Liver (tissue), 4 donors: ENCODE measurements around the gene B4GALT4. TPM values are rescaled to one million over a fixed set of nuclear protein-coding genes. Genes with fewer than 3 reads are reported as not detected.

Source experiments
- polyA plus RNA-seq, 2 donors: library from polyadenylated mRNA; stranded (reverse) in 1 of 2; unstranded in 1 of 2; fragments of 200-250 nt in 1 of 2; fragments of >200 nt in 1 of 2; fragmentation: Nextera tagmentation in 1 of 2; extraction: Ambion mirVana in 1 of 2; gene quantifications; one replicate each; pipeline versions ENCODE4 v1.2.1 to v1.2.3, GENCODE V29; 2013 to 2015
- total RNA-seq, 2 donors: library from RNA; depleted of rRNA; stranded (reverse); fragments of >200 nt; gene quantifications; one replicate each; pipeline ENCODE4 v1.2.3, GENCODE V29; 2014
- donor health status: healthy.
- donor health status: healthy.
- donor health status: healthy.

Gene B4GALT4
- total and polyA plus RNA-seq, 4 donors = 9.3 to 14.6 (median 10.5) TPM

Other genes with a start within 250 kb of the B4GALT4 start
- gene IGSF11, start 206.0 kb downstream of the B4GALT4 start, total RNA-seq = under 1 TPM in 1 of 2 donors, not detected in 1; 0.17 TPM
- under 1 TPM in 1 of 2 donors, not detected in 1; 0.02 TPM for gene IGSF11, start 206.0 kb downstream of the B4GALT4 start, polyA plus RNA-seq
- gene TEX55, start 94.7 kb downstream of the B4GALT4 start, total RNA-seq = not detected
- gene TEX55, start 94.7 kb downstream of the B4GALT4 start, polyA plus RNA-seq = not detected
- gene UPK1B, start 67.3 kb downstream of the B4GALT4 start, total RNA-seq = under 1 TPM; 0.08 to 0.23 TPM
- under 1 TPM; 0.09 to 0.19 TPM for gene UPK1B, start 67.3 kb downstream of the B4GALT4 start, polyA plus RNA-seq
- 1 to 10 TPM; 3.6 to 4.6 TPM for gene ARHGAP31, start 53.5 kb upstream of the B4GALT4 start, total RNA-seq
- 1 to 10 TPM in 1 of 2 donors, under 1 TPM in 1; 0.99 to 1.5 TPM for gene ARHGAP31, start 53.5 kb upstream of the B4GALT4 start, polyA plus RNA-seq
- gene TMEM39A, start 222.7 kb upstream of the B4GALT4 start, total RNA-seq = 10 to 100 TPM; 19.7 to 69.2 TPM
- gene TMEM39A, start 222.7 kb upstream of the B4GALT4 start, polyA plus RNA-seq = 10 to 100 TPM in 1 of 2 donors, 1 to 10 TPM in 1; 4.7 to 15.2 TPM
- gene POGLUT1, start 228.1 kb upstream of the B4GALT4 start, total RNA-seq = 10 to 100 TPM in 1 of 2 donors, 1 to 10 TPM in 1; 7.2 to 11.1 TPM
- gene POGLUT1, start 228.1 kb upstream of the B4GALT4 start, polyA plus RNA-seq = 1 to 10 TPM; 4.7 to 6.1 TPM